ENCODE results near the gene RALGAPA2. TPM values are rescaled to one million over a fixed set of nuclear protein-coding genes. Genes with fewer than 3 reads are reported as not detected.
A peak's percentile ranks its signal among the peaks of the same experiment; 100 is the strongest.

RALGAPA2 gene
- total RNA-seq, 1 donor from 2014 or later: 30.3 TPM

DNA sequence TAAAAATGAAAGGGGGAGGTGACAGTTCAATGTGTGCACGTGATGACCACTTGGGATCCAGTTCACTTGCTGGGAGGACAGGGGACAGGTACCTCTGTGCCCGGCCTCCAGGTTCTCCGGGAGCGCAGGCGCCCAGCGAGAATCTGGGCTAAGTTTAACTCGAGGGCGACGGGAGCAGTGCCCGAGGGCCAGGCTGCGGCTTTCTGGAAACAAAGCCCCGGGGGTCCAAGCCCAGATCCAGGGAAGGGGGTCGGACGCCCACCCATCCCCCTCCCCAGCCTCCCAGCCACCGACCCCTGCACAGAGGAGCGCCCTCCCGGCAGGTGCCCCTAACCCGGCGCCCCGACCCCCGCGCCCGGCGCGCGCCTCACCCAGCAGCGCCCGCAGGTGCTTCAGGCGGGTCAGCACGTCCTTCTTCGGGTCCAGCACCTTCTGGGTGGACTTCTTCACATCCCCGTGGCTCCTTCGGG is 405 bp downstream of the RALGAPA2 start:
- H3K4me1 Mint-ChIP-seq (ENCODE audit: unreplicated experiment): peaks cover 22% of the 10 kb centered on the region
- DNase-seq (ENCODE audit: low spot score): peak; percentile 35
- peak overlapping the region; percentile 91 for H3K4me3 Mint-ChIP-seq (ENCODE audit: unreplicated experiment)
- no peaks in the 10 kb centered on the region for H3K9me3 Mint-ChIP-seq (ENCODE audit: unreplicated experiment)
- no peaks in the 10 kb centered on the region for H3K36me3 Mint-ChIP-seq (ENCODE audit: low read depth, unreplicated experiment)
- H3K27me3 Mint-ChIP-seq (ENCODE audit: unreplicated experiment): peaks cover 3% of the 10 kb centered on the region
- peak overlapping the region; percentile 58 for H3K27ac Mint-ChIP-seq (ENCODE audit: unreplicated experiment)
- TF ChIP-seq, protein P1, sequence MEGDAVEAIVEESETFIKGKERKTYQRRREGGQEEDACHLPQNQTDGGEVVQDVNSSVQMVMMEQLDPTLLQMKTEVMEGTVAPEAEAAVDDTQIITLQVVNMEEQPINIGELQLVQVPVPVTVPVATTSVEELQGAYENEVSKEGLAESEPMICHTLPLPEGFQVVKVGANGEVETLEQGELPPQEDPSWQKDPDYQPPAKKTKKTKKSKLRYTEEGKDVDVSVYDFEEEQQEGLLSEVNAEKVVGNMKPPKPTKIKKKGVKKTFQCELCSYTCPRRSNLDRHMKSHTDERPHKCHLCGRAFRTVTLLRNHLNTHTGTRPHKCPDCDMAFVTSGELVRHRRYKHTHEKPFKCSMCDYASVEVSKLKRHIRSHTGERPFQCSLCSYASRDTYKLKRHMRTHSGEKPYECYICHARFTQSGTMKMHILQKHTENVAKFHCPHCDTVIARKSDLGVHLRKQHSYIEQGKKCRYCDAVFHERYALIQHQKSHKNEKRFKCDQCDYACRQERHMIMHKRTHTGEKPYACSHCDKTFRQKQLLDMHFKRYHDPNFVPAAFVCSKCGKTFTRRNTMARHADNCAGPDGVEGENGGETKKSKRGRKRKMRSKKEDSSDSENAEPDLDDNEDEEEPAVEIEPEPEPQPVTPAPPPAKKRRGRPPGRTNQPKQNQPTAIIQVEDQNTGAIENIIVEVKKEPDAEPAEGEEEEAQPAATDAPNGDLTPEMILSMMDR (IDR thresholded peaks at IDR 0.05; ENCODE audit: unreplicated experiment): no peak

- Mint-ChIP-seq H3K27ac (ENCODE audit: unreplicated experiment) (peak overlapping the region; percentile 58), H3K4me3 (ENCODE audit: unreplicated experiment) (peak overlapping the region; percentile 91), H3K36me3 (ENCODE audit: low read depth, unreplicated experiment) (no peaks in the 10 kb centered on the region), H3K9me3 (ENCODE audit: unreplicated experiment) (no peaks in the 10 kb centered on the region), H3K4me1 (ENCODE audit: unreplicated experiment) (peaks cover 28% of the 10 kb centered on the region), H3K27me3 (ENCODE audit: unreplicated experiment) (peaks cover 3% of the 10 kb centered on the region)
- no peak for DNase-seq (ENCODE audit: low spot score)
- TF ChIP-seq, protein P1 (IDR thresholded peaks at IDR 0.05; ENCODE audit: unreplicated experiment): no peak
Observed at GRCh38 chr20:20711413-20711812, 1.0 kb downstream of the RALGAPA2 start.

DNA sequence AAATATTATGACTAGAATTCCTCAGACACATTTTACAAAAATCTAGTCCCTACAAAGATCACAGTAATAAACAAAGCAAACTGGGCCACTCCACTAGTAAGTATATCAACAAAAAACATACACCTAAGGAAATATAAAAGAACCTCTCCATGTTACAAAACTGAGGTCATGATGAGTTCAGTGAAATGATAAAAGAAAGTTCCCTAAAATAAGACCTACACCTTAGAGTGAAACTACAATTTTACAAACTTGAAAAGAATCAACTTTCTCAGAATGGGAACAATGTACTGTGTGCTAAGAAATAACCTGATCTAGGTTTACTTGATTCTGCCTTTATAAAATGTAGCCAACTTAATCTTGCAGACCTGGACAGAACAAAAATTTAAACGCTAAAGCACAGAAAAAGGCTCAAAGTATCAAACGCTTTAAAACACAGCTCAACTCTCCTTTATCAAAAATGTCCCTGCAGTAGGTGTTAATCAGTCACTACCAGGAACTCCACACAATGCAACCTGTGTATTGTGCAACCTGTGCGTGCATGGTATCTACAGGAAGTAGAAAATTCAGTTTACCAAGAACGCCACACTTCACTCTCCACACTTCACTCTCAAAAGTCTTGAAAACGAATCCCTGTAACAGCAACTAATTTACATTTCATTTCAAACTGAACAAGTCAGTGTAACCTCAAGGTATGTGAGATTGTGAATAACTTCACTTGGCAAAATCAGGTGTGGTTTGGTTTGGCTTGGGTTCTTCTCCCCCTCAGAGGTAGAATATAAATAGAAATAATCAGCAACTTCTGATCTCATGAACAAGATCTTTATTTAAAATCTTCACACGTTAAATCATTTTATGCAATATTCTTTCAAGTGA is 1.8 kb downstream of the RALGAPA2 start:
- Mint-ChIP-seq H3K27ac (ENCODE audit: unreplicated experiment) (no peak overlapping the region), H3K36me3 (ENCODE audit: low read depth, unreplicated experiment) (no peaks in the 10 kb centered on the region), H3K9me3 (ENCODE audit: unreplicated experiment) (no peaks in the 10 kb centered on the region), H3K4me1 (ENCODE audit: unreplicated experiment) (peaks cover 33% of the 10 kb centered on the region), H3K4me3 (ENCODE audit: unreplicated experiment) (peak overlapping the region; percentile 91), H3K27me3 (ENCODE audit: unreplicated experiment) (peaks cover 3% of the 10 kb centered on the region)
- TF ChIP-seq, protein P1 (IDR thresholded peaks at IDR 0.05; ENCODE audit: unreplicated experiment): no peak
- DNase-seq (ENCODE audit: low spot score): no peak

GRCh38 chr20:20709887-20710286 is 2.6 kb downstream of the RALGAPA2 start:
- no peak overlapping the region for H3K27ac Mint-ChIP-seq (ENCODE audit: unreplicated experiment)
- H3K4me3 Mint-ChIP-seq (ENCODE audit: unreplicated experiment): no peak overlapping the region
- no peaks in the 10 kb centered on the region for H3K9me3 Mint-ChIP-seq (ENCODE audit: unreplicated experiment)
- TF ChIP-seq, protein P1 (IDR thresholded peaks at IDR 0.05; ENCODE audit: unreplicated experiment): no peak
- no peak for DNase-seq (ENCODE audit: low spot score)
- H3K27me3 Mint-ChIP-seq (ENCODE audit: unreplicated experiment): peaks cover 4% of the 10 kb centered on the region
- H3K36me3 Mint-ChIP-seq (ENCODE audit: low read depth, unreplicated experiment): no peaks in the 10 kb centered on the region
- peaks cover 33% of the 10 kb centered on the region for H3K4me1 Mint-ChIP-seq (ENCODE audit: unreplicated experiment)

DNA sequence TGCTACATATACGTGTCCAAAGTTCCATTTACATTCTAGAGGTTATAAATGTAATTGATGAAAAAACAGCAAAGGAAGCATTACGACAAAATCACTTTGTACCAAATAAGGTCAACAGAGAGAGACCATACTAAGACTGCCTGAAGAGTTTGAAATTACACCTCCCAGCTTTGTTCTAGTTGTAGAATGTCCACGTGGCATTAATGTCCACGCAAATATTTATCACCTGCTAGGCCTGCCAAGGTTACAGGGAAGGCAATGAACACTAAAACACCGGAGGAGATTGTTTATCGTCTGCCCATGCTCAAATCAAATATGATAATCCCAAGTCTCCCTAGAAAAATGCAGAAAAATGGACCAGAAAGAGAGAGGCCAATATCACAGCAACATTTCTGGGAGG is 6.2 kb downstream of the RALGAPA2 start:
- DNase-seq (ENCODE audit: low spot score): no peak
- Mint-ChIP-seq H3K9me3 (ENCODE audit: unreplicated experiment) (no peaks in the 10 kb centered on the region), H3K4me3 (ENCODE audit: unreplicated experiment) (no peak overlapping the region), H3K36me3 (ENCODE audit: low read depth, unreplicated experiment) (no peaks in the 10 kb centered on the region), H3K4me1 (ENCODE audit: unreplicated experiment) (peaks cover 31% of the 10 kb centered on the region), H3K27me3 (ENCODE audit: unreplicated experiment) (peaks cover 3% of the 10 kb centered on the region), H3K27ac (ENCODE audit: unreplicated experiment) (no peak overlapping the region)
- TF ChIP-seq, protein P1 (IDR thresholded peaks at IDR 0.05; ENCODE audit: unreplicated experiment): no peak
